ENCODE results near the gene RBMX.

RBMX gene

DNA sequence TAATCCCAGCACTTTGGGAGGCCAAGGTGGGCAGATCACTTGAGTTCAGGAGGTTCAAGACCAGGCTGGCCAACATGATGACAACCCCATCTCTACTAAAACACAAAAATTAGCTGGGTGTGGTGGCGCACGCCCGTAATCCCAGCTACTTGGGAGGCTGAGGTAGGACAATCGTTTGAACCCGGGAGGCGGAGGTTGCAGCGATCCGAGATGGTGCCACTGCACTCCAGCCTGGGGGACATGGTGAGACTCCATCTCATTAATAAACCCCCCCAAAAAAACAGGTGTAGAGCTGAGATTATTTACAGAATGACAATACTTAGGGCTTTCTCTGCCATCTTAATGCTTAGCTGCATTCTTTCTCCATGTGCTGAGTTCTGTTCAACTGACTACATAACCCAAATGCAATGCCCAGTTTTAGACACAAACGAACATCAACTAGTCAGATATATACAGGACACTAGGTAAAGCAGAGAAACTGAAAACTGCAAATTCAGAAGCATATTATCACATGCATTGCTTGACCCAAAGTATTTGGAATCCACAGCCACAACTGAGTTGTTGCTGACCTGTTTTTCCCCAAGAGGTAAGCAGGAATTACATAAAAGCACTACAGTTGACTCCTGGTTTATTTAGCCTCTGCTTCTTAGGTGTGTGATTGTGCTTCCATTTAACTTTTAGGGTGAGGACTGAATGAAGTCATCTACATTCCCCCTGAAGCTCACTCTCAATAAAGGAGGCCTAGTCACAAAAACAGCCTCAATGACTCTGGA is 12.1 kb downstream of the RBMX start:
- TF ChIP-seq, protein P1, sequence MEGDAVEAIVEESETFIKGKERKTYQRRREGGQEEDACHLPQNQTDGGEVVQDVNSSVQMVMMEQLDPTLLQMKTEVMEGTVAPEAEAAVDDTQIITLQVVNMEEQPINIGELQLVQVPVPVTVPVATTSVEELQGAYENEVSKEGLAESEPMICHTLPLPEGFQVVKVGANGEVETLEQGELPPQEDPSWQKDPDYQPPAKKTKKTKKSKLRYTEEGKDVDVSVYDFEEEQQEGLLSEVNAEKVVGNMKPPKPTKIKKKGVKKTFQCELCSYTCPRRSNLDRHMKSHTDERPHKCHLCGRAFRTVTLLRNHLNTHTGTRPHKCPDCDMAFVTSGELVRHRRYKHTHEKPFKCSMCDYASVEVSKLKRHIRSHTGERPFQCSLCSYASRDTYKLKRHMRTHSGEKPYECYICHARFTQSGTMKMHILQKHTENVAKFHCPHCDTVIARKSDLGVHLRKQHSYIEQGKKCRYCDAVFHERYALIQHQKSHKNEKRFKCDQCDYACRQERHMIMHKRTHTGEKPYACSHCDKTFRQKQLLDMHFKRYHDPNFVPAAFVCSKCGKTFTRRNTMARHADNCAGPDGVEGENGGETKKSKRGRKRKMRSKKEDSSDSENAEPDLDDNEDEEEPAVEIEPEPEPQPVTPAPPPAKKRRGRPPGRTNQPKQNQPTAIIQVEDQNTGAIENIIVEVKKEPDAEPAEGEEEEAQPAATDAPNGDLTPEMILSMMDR (conservative IDR thresholded peaks at IDR 0.05), result no peak
- no peak overlapping the region for H3K27ac ChIP-seq

DNA sequence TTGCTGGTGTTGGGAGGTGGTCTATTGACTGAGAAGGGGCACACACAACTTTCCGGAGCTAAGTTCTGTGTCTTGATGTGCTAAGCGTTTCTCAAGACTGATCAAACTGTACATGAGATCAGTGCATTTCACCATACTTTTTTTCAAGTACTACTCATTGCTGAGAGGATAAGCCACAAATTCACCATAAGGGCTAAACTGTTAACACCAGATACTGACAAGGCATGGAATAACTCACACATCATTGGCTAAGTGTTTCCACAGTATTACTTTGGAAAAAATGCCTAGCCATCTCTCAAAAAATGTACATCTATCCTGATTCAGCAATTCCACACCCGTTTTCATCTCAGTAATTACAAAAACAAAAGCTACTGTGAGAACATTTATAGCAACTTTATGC is 13.0 kb downstream of the RBMX start:
- TF ChIP-seq, protein P1 (conservative IDR thresholded peaks at IDR 0.05), result no peak
- no peak overlapping the region for H3K27ac ChIP-seq

DNA sequence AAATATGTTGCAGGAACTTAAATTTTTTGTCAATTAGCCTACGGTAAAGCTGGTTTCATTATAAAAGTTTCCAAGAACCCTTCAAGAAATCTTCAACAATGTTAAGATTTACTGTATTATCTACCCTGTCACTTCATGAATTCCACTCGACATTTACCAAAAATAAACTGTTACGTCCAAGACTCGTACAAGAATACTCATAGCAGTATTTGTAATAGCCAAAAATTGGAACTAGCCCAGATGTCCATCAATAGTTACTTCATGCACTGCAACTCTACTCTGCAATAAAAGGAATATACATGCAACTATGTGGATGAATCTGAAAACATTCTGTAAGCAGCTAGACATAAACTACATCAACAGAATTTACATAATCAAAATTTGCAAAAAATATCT is 13.4 kb downstream of the RBMX start:
- TF ChIP-seq, protein P1 (conservative IDR thresholded peaks at IDR 0.05), result no peak
- no peak overlapping the region for H3K27ac ChIP-seq

DNA sequence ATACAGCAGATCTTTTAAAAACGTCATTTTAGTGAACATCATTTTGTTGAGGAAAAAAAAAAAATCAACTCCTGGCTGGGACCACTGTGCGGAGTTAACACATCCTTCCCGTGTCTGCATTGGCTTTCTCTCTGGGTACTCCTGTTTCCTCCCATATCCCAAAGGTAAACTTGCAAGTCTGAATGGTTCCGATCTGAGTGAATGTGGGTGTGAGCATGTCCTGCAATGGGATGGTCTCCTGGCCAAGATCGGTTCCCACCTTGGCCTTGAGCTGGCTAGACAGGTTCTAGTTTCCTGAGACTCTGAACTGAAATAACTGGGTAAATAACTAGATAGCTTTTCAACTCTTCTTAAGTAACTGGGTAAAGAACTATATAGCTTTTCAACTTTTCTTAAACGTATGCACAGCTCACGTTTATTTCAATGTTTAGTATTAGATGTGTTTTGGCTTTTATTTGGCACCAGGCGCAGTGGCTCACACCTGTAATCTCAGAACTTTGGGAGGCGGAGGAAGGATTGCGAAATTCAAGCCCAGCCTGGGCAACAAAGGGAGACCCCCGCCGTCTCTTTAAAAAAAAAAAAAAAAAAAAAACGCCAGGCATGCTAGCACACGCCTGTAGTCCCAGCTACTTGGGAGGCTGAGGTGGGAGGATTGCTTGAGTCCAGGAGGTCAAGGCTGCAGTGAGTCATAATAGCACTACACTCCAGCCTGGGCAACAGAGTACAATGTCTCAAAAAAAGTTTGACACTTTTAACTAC is 14.0 kb downstream of the RBMX start:
- TF ChIP-seq, protein P1 (conservative IDR thresholded peaks at IDR 0.05), result no peak

DNA sequence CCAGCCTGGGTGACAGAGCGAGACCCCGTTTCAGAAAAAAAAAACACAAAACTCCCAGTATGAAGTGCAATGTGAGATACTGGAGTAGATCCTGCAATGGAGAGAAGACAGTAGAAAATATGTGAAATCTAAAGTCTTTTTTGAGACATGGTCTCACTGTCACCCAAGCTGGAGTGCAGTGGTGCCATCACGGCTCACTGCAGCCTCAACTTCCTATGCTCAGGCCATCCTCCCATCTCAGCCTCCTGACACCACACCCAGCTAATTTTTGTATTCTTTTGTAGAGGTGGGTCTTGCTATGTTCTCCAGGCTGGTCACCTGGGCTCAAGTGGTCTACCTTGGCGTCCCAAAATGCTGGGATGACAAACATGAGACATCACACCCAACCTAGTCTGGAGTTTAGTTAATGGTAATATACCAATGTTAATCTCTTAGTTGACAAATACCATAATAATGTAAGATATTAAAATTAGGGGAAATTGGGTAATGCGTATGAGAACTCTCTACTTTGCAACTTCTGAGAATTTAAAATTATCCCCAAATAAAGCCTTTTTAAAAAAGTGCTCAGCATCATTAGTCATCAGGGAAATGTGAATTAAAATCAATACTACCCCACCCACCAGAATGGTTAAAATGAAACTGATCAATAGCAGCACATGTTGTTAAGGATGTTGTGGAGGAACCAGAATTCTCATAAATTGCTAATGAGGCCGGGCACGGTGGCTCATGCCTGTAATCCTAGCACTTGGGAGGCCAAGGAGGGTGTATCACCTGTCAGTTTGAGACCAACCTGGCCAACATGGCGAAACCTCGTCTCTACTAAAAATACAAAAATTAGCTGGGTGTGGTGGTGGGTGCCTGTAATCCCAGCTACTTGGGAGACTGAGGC is 15.0 kb downstream of the RBMX start:
- H3K27ac ChIP-seq, result no peak overlapping the region
- TF ChIP-seq, protein P1 (conservative IDR thresholded peaks at IDR 0.05), result no peak

More for the DNA sequence above, 14.0 kb downstream of the RBMX start:
- H3K27ac ChIP-seq, result no peak overlapping the region

DNA sequence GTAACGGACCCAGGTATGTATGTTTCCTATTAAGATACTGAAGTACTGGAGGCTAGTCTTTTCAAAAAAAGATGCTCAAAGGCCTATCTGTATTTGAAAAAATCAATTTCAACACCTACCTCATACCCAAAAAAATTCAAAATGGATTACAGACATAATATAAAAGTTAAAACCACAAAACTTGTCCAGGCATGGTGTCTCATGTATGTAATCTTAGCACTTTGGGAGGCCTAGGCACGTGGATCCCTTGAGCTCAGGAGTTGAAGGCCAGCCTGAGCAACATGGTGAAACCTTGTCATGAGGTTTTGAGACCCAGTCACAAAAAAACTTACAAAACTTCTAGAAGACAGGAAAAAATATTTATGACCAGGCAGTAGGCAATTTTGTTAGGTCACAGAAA is 16.7 kb downstream of the RBMX start:
- no peak overlapping the region for H3K27ac ChIP-seq
- TF ChIP-seq, protein P1 (conservative IDR thresholded peaks at IDR 0.05), result no peak

DNA sequence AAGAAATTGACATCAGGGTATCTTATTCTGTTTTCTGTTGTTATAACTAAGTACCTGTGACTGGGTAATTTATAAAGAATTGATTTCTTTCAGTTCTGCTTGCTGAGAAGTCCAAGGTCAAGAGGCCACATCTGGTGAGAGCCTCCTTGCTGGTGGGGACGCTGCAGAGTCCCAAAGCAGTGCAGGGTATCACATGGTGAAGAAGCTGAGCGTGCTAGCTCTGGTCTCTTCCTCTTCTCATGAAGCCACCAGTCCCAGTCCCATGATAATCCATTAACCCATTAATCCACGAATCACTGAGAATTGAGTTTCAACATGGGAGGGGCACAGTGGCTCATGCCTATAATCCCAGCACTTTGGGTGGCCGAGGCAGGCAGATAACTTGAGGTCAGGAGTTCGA is 18.0 kb downstream of the RBMX start:
- no peak overlapping the region for H3K27ac ChIP-seq
- TF ChIP-seq, protein P1 (conservative IDR thresholded peaks at IDR 0.05), result no peak
